RWPE1 (cell line): ENCODE data around the gene SUN1.

Experiments
- CTCF ChIA-PET: fragments of 350-600 bp; sonication (Branson Sonifier 250); formaldehyde crosslinking; extraction: SDS; loops from one replicate; lab custom pipeline; 2021; lab: Yijun Ruan, JAX
- POLR2A ChIA-PET: fragments of 400-600 bp; formaldehyde crosslinking; extraction: SDS; loops from one replicate; lab custom pipeline; 2020; ENCODE audit warnings: antibody characterized with exemption; ENCODE audit not compliant: low non-redundant PET; lab: Yijun Ruan, JAX
- DNase-seq: peaks from one replicate; pipeline ENCODE4 v3.0.0; 2012; ENCODE audit warnings: low spot score
- H3K27ac ChIP-seq: fragments of 450-650 bp; 2 replicates; pipeline ENCODE4 v1.5.1; 2017
- TF ChIP-seq, protein P1 (sequence below): fragments of 450-650 bp; conservative IDR thresholded peaks from 2 replicates; pipeline ENCODE4 v1.5.1; 2017; ENCODE audit warnings: low read depth, mild to moderate bottlenecking

Gene SUN1

GRCh38 chr7:898855-899681 lies 66.8 kb downstream of the SUN1 start:
- H3K27ac ChIP-seq: no peak overlapping the region; the same call in 1 of the 2 replicates
- ChIA-PET CTCF (interaction anchor here (0.6 kb wide), 1 partner anchor 1520 kb away, joined by 3 read pairs; no protein-coding TSS in a partner anchor), POLR2A (interaction anchor here (0.6 kb wide), 1 partner anchor 53 kb away, joined by 3 read pairs; no protein-coding TSS in a partner anchor)
- no peak for DNase-seq
- TF ChIP-seq, protein P1, sequence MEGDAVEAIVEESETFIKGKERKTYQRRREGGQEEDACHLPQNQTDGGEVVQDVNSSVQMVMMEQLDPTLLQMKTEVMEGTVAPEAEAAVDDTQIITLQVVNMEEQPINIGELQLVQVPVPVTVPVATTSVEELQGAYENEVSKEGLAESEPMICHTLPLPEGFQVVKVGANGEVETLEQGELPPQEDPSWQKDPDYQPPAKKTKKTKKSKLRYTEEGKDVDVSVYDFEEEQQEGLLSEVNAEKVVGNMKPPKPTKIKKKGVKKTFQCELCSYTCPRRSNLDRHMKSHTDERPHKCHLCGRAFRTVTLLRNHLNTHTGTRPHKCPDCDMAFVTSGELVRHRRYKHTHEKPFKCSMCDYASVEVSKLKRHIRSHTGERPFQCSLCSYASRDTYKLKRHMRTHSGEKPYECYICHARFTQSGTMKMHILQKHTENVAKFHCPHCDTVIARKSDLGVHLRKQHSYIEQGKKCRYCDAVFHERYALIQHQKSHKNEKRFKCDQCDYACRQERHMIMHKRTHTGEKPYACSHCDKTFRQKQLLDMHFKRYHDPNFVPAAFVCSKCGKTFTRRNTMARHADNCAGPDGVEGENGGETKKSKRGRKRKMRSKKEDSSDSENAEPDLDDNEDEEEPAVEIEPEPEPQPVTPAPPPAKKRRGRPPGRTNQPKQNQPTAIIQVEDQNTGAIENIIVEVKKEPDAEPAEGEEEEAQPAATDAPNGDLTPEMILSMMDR: no peak

DNA sequence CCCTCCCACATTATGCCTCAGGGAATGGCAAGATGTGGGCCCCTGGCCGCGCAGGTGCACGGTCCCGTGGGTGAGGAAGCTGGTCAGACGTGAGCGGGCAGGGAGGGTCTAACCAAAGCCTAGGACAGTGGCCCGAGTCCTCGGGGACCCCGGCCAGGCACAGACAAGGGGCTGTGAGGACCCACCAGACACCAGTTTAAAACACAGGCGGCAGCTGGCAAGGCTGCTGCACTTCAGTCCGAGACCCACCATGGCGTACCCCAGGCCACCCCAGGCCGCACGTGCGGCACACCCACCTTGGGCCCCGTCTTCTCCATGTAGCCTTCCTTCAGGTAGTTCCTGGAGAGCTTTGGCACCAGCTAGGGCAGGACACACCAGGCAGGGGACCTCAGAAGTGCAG lies 67.5 kb downstream of the SUN1 start:
- POLR2A ChIA-PET: no interaction called here

DNA sequence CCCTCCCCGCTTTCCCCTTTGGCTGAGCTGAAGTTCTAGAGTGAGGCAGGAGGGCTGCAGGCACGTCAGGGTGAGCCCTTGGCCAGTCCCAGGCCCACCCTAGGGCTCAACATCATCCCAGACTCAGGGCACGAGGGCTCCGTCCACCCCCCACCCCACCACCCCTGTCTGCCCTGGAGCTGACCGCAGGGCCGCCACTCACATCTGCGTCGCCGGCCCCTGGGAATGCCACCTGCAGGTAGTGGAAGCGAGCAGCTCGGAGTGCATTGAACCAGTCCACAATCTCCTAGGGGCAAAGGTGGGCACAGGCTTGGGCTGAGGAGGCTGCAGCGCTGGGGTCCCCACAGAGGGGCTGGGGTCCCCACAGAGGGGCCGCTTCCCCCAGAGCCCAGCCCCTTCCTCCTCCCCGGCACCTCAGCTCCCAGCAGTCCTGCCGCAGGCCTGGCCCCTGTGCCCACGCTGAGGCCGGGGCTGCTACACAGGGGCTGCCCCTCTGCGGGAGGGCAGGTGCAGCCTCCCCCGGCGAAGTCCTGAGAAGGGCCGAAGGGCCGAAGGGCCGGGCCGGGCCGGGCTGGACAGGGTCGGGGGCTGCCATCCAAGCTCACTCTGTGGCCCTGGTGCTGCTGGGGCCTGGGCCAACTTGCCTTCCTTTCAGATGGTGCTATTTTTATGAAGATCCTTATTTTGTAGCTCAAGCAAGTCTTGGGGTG lies 68.2 kb downstream of the SUN1 start:
- CTCF ChIA-PET: interaction anchor here (0.6 to 1.0 kb wide), 2 partner anchors 40 to 276 kb away, joined by 3 read pairs; no protein-coding TSS in a partner anchor
- POLR2A ChIA-PET: interaction anchor here (0.5 kb wide), 1 partner anchor 225 kb away, joined by 5 read pairs; no protein-coding TSS in a partner anchor

More for the DNA sequence above, 67.5 kb downstream of the SUN1 start:
- no peak for DNase-seq
- TF ChIP-seq, protein P1: no peak
- H3K27ac ChIP-seq: no peak overlapping the region
- CTCF ChIA-PET: interaction anchor here (0.6 to 1.0 kb wide), 2 partner anchors 39 to 277 kb away, joined by 3 read pairs; no protein-coding TSS in a partner anchor

DNA sequence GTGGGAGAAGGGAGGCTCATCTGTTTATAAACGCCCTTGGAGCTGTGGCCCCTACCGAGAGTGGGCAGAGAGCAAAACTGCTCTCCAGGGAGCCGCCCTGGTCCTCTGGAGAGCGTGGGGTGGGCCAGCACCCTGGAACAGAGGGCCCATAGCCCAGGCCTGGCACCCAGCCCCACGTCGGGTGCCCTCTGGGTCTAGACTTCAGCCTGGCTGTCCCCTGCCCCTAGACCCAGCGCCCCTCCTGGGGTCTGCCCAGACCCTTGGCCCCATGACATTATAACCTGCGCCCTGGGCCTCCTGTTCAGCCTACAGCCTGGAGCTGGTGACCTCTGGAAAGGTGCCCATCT lies 68.7 kb downstream of the SUN1 start:
- ChIA-PET CTCF (interaction anchor here (0.5 to 0.7 kb wide), 2 partner anchors 92 to 186 kb away, joined by 3 to 4 read pairs; no protein-coding TSS in a partner anchor), POLR2A (interaction anchor here (0.5 kb wide), 1 partner anchor 225 kb away, joined by 5 read pairs; no protein-coding TSS in a partner anchor)
- DNase-seq: no peak
- TF ChIP-seq, protein P1: no peak
- H3K27ac ChIP-seq: peak overlapping the region; percentile 66

More for the DNA sequence above, 68.2 kb downstream of the SUN1 start:
- DNase-seq: no peak
- TF ChIP-seq, protein P1: no peak
- H3K27ac ChIP-seq: peak overlapping the region; percentile 66

- POLR2A ChIA-PET: no interaction called here
- peak; percentile 99 for DNase-seq
- CTCF ChIA-PET: interaction anchor here (0.5 to 1.0 kb wide), 3 partner anchors 28 to 186 kb away, joined by 3 to 4 read pairs (median 4); no protein-coding TSS in a partner anchor
- TF ChIP-seq, protein P1: no peak
- H3K27ac ChIP-seq: peak overlapping the region; percentile 66
Measured at GRCh38 chr7:901388-902154, 69.3 kb downstream of the SUN1 start.

DNA sequence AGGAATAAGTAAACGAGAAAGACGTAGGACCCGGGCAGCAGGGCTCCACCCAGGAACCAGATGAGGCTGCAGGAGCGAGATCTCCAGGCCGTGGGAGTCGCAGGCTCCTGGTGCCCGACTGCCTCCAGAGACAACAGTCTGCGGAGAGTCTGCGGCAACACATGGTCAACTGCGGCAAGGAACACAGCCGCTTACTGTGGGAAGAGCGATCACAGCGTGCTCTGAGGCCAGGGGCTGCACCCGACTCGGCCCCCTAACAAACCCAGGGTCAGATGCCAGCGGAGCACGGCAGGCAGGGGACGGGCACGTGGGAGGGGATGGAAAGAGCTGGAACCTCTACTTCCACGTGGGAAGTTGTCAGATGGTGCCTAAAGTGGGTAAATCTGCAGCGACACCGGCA lies 70.7 kb downstream of the SUN1 start:
- ChIA-PET POLR2A (no interaction called here), CTCF (no interaction called here)
- DNase-seq: no peak
- no peak overlapping the region for H3K27ac ChIP-seq
- TF ChIP-seq, protein P1: no peak
